Caco-2 (cell line): Measurements from ENCODE around the gene PSMG3. TPM values are rescaled to one million over a fixed set of nuclear protein-coding genes. Genes with fewer than 3 reads are reported as not detected.

Source experiments
- BruUV-seq: library from RNA; stranded (reverse); fragments of 400-500 nt; replicated peaks from 2 replicates; lab custom pipeline; 2021; lab: Mats Ljungman, UMichigan
- CTCF ChIA-PET: fragments of 300-600 bp; sonication (Branson Sonifier 250); formaldehyde crosslinking; loops from one replicate; lab custom pipeline; 2022; ENCODE audit warnings: antibody characterized with exemption; lab: Charles Lee
- POLR2A ChIA-PET: fragments of 300-600 bp; sonication (Branson Sonifier 250); formaldehyde crosslinking; loops from one replicate; lab custom pipeline; 2022; ENCODE audit warnings: antibody characterized with exemption; lab: Charles Lee
- DNase-seq, 2 experiments: peaks; one replicate each; pipeline versions ENCODE4 v3.0.0 to v3.0.0-alpha.2; 2020 to 2022
- H3K27me3 ChIP-seq: replicated peaks from 2 replicates; pipeline ENCODE4 v1.6.0; 2011; ENCODE audit warnings: low read length; ENCODE audit not compliant: control insufficient read depth, insufficient read depth
- H3K36me3 ChIP-seq: 2 replicates; pipeline ENCODE4 v1.5.1; 2011; ENCODE audit warnings: low read length; ENCODE audit not compliant: control insufficient read depth, insufficient read depth
- H3K4me1 ChIP-seq: fragments of 250-450 bp; sonication (Bioruptor Pico); 2 replicates; pipeline ENCODE4 v1.5.1; 2020; ENCODE audit warnings: mild to moderate bottlenecking
- H3K4me3 ChIP-seq: 2 replicates; pipeline ENCODE4 v1.5.1; 2011; ENCODE audit warnings: low read depth, mild to moderate bottlenecking, control low read depth, low read length
- H3K9me3 ChIP-seq: fragments of 250-450 bp; sonication (Bioruptor Pico); 2 replicates; pipeline ENCODE4 v1.5.1; 2020; ENCODE audit warnings: mild to moderate bottlenecking, moderate library complexity
- H3K27ac Mint-ChIP-seq: one replicate; pipeline ENCODE4 v1.8.0; 2022; ENCODE audit warnings: mixed read lengths; ENCODE audit not compliant: unreplicated experiment
- H3K27me3 Mint-ChIP-seq: one replicate; pipeline ENCODE4 v1.8.0; 2022; ENCODE audit warnings: mixed read lengths; ENCODE audit not compliant: insufficient read depth, unreplicated experiment
- H3K36me3 Mint-ChIP-seq: one replicate; pipeline ENCODE4 v1.8.0; 2022; ENCODE audit warnings: mild to moderate bottlenecking, mixed read lengths; ENCODE audit not compliant: insufficient read depth, unreplicated experiment
- H3K4me1 Mint-ChIP-seq: one replicate; pipeline ENCODE4 v1.8.0; 2022; ENCODE audit warnings: low read depth, mixed read lengths; ENCODE audit not compliant: unreplicated experiment
- H3K4me3 Mint-ChIP-seq: one replicate; pipeline ENCODE4 v1.8.0; 2022; ENCODE audit warnings: mild to moderate bottlenecking, moderate library complexity, mixed read lengths; ENCODE audit not compliant: unreplicated experiment
- H3K9me3 Mint-ChIP-seq: one replicate; pipeline ENCODE4 v1.8.0; 2022; ENCODE audit warnings: mixed read lengths; ENCODE audit not compliant: unreplicated experiment
- intact Hi-C: fragments of 100-400 bp; cut with micrococcal nuclease; formaldehyde crosslinking; loops from one replicate; pipeline ENCODE4 v1.10.0; 2022; ENCODE audit not compliant: unreplicated experiment
- total RNA-seq: library from RNA; stranded (reverse); gene quantifications from 2 replicates; pipeline ENCODE4 v1.2.3, GENCODE V29; 2022
- TF ChIP-seq, protein P1 (sequence below), 2 experiments: fragments of 200-600 bp in 1 of 2; IDR thresholded peaks; 1 replicate in 1 of 2; 2 replicates in 1 of 2; pipeline versions ENCODE4 v1.5.1 to v1.8.0; 2011 to 2022; ENCODE audit warnings: antibody characterized with exemption in 1 of 2, control low read depth in 1 of 2, inconsistent platforms in 1 of 2, low read depth in 1 of 2, low read length in 1 of 2, mild to moderate bottlenecking in 1 of 2, moderate library complexity in 1 of 2; ENCODE audit not compliant: insufficient read depth in 1 of 2, severe bottlenecking in 1 of 2, unreplicated experiment in 1 of 2

PSMG3 gene
- total RNA-seq, 1 experiment from 2014 or later: 35.1 TPM

DNA sequence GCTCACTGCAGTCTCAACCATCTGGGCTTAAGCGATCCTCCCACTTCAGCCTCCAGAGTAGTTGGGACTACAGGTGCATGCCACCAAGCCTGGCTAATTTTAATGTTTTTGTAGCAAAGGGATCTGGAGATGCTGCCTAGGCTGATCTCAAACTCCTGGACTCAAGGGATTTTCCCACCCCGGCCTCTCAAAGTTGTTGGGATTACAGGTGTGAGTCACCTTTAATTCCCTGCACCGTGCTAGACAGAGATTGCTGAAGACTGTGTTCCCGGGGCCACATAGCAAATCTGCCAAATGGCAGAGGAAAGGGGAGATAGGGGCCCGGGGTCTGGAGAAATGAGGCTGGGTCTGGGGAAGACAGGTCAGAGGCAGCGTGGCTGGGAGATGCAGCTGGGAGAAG is 20.6 kb upstream of the PSMG3 start:
- Mint-ChIP-seq H3K4me3 (no peak overlapping the region), H3K27ac (no peak overlapping the region), H3K9me3 (peaks cover 10% of the 10 kb centered on the region), H3K4me1 (no peaks in the 10 kb centered on the region), H3K36me3 (no peaks in the 10 kb centered on the region), H3K27me3 (peaks cover 28% of the 10 kb centered on the region)
- BruUV-seq: no TSS peak
- H3K4me3 ChIP-seq: no peak overlapping the region
- ChIA-PET POLR2A (no interaction called here), CTCF (interaction anchor here (0.5 to 1.0 kb wide), 2 partner anchors 74 to 117 kb away, joined by 3 to 8 read pairs; no protein-coding TSS in a partner anchor)
- intact Hi-C loops: no loop called here
- no peaks in the 10 kb centered on the region for H3K4me1 ChIP-seq
- H3K9me3 ChIP-seq: peaks cover 8% of the 10 kb centered on the region
- no peaks in the 10 kb centered on the region for H3K27me3 ChIP-seq
- H3K36me3 ChIP-seq: no peaks in the 10 kb centered on the region
- DNase-seq: no peak
- TF ChIP-seq, protein P1, sequence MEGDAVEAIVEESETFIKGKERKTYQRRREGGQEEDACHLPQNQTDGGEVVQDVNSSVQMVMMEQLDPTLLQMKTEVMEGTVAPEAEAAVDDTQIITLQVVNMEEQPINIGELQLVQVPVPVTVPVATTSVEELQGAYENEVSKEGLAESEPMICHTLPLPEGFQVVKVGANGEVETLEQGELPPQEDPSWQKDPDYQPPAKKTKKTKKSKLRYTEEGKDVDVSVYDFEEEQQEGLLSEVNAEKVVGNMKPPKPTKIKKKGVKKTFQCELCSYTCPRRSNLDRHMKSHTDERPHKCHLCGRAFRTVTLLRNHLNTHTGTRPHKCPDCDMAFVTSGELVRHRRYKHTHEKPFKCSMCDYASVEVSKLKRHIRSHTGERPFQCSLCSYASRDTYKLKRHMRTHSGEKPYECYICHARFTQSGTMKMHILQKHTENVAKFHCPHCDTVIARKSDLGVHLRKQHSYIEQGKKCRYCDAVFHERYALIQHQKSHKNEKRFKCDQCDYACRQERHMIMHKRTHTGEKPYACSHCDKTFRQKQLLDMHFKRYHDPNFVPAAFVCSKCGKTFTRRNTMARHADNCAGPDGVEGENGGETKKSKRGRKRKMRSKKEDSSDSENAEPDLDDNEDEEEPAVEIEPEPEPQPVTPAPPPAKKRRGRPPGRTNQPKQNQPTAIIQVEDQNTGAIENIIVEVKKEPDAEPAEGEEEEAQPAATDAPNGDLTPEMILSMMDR (IDR thresholded peaks at IDR 0.05; ENCODE audit: insufficient read depth in 1 of 2, low read depth in 1 of 2, low read length in 1 of 2, severe bottlenecking in 1 of 2, unreplicated experiment in 1 of 2): no peak

DNA sequence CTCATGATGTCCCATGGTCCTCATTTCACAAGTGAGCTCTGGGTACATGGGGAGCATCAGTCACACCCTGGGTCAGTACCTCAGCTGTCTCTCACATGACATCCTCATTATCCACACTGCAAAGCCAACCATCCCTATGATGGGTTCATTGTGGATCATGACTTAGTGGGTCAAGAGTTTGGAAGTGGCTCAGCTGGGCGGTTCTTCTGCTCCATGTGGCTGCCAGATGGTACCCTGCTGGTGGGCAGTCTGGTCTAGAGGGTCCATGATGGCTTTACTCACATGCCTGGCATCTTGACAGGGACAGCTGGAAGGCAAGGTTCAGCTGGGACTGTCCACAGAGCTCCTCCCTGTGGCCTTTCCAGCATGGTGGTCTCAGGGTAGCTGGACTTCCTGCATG is 19.1 kb upstream of the PSMG3 start:
- intact Hi-C loops: no loop called here
- TF ChIP-seq, protein P1 (IDR thresholded peaks at IDR 0.05; ENCODE audit: insufficient read depth in 1 of 2, low read depth in 1 of 2, low read length in 1 of 2, severe bottlenecking in 1 of 2, unreplicated experiment in 1 of 2): no peak
- peaks cover 8% of the 10 kb centered on the region for H3K9me3 ChIP-seq
- H3K27me3 ChIP-seq: no peaks in the 10 kb centered on the region
- DNase-seq: no peak
- H3K4me3 ChIP-seq: no peak overlapping the region
- H3K4me1 Mint-ChIP-seq: no peaks in the 10 kb centered on the region
- ChIA-PET CTCF (no interaction called here), POLR2A (no interaction called here)
- no peaks in the 10 kb centered on the region for H3K4me1 ChIP-seq
- H3K36me3 Mint-ChIP-seq: no peaks in the 10 kb centered on the region
- peaks cover 22% of the 10 kb centered on the region for H3K27me3 Mint-ChIP-seq
- H3K9me3 Mint-ChIP-seq: peaks cover 10% of the 10 kb centered on the region
- H3K36me3 ChIP-seq: no peaks in the 10 kb centered on the region
- no TSS peak for BruUV-seq
- H3K27ac Mint-ChIP-seq: no peak overlapping the region
- H3K4me3 Mint-ChIP-seq: no peak overlapping the region

DNA sequence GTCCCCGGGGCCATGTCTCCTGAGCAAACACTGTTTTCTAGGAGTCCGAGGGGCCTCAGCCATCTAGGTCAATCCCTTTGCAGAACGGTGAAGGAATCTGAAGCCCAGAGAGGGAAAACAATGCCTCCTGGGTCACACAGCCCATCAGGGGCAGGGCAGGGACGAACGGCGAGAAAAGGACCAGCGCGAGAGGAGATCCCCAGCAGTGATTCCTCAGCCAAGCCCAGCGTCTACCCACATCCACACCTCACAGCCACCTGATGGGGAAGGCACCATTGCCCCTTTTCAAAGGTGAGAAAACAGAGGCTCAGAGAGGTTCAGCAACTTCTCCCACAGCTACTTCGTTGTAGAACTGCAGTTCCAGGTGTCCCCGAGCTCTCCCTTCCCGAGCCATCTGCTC is 17.9 kb upstream of the PSMG3 start:
- Mint-ChIP-seq H3K4me3 (no peak overlapping the region), H3K27me3 (peaks cover 20% of the 10 kb centered on the region), H3K9me3 (peaks cover 10% of the 10 kb centered on the region), H3K36me3 (no peaks in the 10 kb centered on the region), H3K4me1 (no peaks in the 10 kb centered on the region), H3K27ac (no peak overlapping the region)
- Histone ChIP-seq H3K4me3 (no peak overlapping the region), H3K9me3 (peaks cover 8% of the 10 kb centered on the region), H3K36me3 (no peaks in the 10 kb centered on the region), H3K4me1 (no peaks in the 10 kb centered on the region), H3K27me3 (no peaks in the 10 kb centered on the region)
- TF ChIP-seq, protein P1 (IDR thresholded peaks at IDR 0.05; ENCODE audit: insufficient read depth in 1 of 2, low read depth in 1 of 2, low read length in 1 of 2, severe bottlenecking in 1 of 2, unreplicated experiment in 1 of 2): no peak
- no peak for DNase-seq
- no TSS peak for BruUV-seq
- intact Hi-C loops: no loop called here
- POLR2A ChIA-PET: no interaction called here
- CTCF ChIA-PET: no interaction called here
